C4-2B (cell line): ENCODE measurements around the gene FRMD4B.

Experiments used
- ZFX ChIP-seq: fragments of 450-650 bp; IDR thresholded peaks from 2 replicates; pipeline ENCODE4 v1.6.1; 2017
- TF ChIP-seq, protein P1 (sequence below): fragments of 450-650 bp; conservative IDR thresholded peaks from 2 replicates; pipeline ENCODE4 v1.5.1; 2017; ENCODE audit warnings: mild to moderate bottlenecking

DNA sequence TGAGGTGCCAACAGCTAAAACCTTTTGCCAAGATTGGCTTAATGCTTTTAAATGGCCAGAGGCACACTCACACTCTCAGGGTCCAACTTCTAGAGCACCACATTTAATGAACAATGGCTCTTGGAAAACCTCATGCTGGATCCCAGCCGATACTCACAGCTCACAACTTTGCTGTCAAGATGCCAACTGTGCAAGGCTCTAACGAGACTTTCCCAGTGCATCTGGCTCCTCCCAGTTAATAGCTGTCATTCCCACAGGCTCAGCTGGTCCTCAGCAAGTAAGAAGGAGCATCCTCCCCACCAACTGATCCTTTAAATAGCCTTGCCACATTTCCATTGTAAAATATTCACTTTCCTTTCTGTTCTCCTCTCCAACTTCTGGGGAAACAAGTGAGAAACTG, 20.3 kb upstream of the FRMD4B start:
- TF ChIP-seq, protein P1, sequence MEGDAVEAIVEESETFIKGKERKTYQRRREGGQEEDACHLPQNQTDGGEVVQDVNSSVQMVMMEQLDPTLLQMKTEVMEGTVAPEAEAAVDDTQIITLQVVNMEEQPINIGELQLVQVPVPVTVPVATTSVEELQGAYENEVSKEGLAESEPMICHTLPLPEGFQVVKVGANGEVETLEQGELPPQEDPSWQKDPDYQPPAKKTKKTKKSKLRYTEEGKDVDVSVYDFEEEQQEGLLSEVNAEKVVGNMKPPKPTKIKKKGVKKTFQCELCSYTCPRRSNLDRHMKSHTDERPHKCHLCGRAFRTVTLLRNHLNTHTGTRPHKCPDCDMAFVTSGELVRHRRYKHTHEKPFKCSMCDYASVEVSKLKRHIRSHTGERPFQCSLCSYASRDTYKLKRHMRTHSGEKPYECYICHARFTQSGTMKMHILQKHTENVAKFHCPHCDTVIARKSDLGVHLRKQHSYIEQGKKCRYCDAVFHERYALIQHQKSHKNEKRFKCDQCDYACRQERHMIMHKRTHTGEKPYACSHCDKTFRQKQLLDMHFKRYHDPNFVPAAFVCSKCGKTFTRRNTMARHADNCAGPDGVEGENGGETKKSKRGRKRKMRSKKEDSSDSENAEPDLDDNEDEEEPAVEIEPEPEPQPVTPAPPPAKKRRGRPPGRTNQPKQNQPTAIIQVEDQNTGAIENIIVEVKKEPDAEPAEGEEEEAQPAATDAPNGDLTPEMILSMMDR: no peak
- TF ChIP-seq ZFX: no peak
